ENCODE measurements around the gene RHOF. TPM values are rescaled to one million over a fixed set of nuclear protein-coding genes. Genes with fewer than 3 reads are reported as not detected.

Gene RHOF
- total RNA-seq, 1 donor from 2014 or later: 5.1 TPM

DNA sequence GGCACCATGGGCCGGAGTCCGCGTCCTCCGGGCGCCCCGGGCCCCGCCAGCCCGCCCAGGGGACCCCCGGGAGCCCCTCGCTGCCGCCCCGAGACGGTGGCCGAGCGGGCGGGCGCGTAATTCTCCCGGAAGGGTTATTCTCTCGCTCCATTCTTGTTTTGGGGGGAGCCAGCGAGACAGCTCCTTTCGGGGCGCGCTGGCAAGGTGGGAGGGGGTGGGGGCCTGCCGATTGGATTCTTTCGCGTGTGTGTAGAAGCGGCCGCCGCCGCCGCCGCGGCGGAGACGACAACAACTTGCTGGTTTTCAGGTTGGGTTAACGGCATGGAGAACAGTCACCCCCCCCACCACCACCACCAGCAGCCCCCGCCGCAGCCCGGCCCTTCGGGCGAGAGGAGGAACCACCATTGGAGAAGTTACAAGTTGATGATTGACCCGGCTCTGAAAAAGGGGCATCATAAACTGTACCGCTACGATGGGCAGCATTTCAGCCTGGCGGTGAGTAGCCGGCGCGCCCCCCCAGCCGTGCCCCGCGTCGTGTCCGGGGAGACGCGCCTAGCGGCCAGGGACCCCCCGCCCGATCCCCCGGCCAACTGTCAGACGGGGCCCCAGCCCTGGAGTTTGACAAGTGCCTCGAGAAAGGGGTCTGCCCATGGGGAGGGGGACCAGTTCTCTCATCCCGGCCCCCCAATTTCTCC, 11.1 kb upstream of the RHOF start:
- DNase-seq: no peak

DNA sequence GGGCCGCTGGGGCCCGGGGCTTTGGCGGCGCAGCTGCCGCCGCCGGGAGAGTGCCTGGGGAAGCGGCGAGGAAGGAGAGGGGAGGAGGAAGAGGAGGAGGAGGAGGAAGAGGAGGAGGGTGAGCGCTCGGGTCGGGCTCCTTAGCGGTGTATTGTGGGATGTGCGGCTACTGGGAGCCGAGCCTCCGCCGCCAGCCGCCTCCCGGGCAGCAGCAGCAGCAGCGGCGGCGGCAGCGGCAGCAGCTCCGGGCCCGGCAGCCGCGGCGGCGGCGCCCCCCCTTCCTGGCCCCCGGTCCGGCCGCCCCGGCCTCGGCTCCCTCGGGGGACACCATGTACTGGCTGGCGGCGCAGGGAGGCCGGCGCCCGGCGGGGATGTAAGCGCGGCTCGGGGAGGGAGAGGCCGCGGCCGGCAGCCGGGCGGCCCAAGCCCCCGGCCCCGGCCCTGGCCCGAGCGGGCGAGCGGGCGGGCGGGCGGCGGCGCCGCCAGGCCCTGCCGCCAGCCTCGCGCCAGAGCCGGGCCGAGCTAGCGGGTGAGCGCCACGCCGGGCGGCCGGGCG, 10.5 kb upstream of the RHOF start, which contains the start of gene SETD1B:
SETD1B (plus strand) TSS at position 149 of the 556 bp plus-strand sequence. CDS start 729 bp downstream, outside the sequence.
- peak; percentile 23 for DNase-seq

DNA sequence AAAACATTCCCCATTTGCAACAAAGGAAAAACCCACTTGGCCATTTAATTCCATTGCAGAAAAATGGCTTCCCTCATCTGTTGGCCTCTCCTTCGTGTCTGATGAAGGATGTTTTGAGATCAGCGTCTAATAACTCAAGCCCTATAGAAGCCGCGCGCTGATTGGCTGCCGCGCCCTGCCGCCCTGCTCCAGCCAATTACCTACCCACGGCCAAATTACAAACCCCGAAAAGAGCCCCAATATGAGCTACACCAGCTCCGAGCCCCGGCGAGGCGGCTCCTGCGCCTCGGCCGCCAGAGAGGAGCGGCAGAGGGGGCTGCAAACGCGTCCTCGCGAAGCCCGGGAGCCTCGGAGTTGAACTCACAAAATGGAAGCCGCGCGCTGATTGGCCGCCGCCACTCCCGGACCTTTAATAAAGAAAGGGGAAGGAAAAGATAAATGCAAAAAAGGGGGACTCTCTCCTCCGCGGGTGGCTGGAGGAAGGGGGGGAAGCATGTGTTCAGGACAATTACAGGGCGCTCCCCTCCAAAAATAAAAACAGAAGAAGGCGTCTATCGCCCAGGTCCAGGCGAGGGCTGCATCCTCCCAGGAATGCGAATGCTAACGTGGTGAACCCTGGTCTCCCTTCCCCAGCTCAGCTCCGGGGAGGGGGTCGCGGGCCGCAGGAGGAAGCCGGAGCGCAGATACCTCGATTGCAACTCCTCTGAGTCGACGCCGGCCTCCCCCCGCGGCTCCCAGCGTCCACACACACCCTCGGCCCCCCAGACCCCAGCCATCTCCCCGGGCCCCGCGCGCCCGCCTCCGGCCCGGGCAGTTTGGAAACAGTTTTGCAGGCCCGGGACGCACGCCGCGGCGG, 9.6 kb upstream of the RHOF start:
- DNase-seq: peak; percentile 98

DNA sequence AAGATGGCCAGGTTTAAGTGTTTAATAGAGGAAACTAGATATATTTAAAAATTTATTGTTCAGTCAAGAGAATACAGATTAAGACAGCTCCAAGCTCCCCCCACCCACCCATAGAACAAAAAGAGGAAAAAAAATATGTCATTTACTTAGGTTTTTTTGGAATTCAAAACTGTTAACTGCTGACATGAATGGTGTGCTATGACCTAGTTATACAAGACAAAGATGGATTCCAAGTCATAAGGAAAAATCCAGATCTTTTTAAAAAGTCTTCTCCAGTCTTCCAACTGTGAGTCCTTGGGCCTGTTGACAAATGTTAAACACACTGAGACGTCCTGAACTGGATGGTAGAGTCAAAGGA, 9.0 kb upstream of the RHOF start:
- DNase-seq: no peak

DNA sequence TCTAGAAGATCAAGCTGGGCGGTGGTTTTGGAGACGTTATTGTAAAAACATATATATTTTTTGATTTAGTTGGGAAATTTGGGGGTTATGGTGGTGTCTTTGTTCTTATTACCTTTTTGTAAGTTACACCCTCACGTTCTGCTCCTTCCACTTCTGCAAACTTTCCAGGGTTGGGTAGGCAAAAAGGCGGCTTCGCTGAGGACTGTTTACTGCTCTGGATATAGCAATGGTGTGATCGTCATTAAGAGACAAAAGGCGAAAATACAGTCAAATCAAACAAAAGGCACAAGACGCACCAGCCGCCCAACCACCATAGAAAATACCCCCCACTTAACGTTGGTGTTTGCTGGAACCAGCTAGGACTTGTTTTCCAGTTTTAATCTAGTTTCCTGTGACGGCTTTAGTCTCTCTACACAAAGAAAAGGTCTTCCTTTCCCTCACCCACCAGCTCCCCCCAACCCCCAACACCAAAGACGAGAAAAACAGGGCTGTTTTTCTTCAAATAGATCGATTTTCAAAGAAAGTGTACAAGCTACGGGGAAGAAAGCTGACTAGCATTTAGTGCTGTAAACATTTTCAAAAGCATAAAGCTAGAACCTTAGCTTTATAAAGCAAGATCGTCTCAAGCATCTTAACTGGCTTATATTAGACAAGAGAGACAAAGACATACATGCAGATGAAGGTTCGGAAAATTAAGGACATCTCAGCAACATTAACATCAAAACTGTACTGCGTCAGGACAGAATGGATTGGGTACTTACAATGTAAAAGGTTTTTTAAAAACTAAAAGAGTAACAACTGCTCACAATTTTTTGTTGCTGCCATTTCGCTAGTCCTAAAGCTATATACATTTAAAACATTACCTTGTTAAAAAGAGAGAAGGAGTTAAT, 8.4 kb upstream of the RHOF start:
- DNase-seq: peak; percentile 46

DNA sequence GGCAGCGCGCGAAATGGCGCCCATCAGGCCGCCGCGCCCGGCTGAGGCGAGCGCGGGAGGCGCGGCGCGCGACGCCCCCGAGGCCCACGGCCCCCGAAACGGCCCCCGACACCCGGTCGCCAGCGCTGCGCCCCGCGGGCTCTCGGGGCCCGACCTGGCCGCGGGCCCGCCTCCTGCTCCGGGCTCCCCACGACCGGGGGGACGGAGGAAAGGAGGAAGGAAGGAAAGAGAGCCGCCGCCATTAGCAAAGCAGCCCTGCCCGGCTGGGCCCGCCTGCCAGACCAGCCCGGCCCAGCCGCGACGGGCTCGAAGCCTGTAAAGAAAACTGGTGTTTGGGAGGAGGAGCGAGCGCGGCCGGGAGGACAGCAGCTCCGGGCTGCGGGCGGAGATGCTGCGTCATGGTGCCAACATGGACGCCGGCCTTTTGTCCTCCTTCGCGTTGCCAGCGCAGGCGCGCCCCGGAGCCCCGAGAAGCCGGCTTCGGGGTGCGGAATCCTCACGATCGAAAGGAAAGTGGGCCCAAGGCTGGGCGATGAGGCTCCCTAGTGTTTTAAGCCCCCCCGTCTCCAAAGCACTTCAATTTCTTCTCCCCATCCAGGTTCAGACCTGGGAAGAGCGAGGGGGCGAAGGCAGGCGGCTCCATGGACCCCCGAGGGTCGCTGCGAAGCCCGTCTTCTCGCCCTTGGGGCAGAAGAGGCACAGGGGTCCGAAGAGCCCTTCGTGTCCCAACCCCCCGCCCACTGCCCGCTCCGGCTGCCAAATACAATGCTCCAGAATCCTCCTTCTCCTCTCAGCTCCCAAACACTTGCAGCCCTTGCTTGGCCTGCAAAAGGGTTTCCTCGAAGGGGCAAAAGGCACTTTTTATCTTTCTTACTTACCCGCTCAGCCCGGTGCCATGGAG, 7.5 kb upstream of the RHOF start:
- DNase-seq: peak; percentile 36

DNA sequence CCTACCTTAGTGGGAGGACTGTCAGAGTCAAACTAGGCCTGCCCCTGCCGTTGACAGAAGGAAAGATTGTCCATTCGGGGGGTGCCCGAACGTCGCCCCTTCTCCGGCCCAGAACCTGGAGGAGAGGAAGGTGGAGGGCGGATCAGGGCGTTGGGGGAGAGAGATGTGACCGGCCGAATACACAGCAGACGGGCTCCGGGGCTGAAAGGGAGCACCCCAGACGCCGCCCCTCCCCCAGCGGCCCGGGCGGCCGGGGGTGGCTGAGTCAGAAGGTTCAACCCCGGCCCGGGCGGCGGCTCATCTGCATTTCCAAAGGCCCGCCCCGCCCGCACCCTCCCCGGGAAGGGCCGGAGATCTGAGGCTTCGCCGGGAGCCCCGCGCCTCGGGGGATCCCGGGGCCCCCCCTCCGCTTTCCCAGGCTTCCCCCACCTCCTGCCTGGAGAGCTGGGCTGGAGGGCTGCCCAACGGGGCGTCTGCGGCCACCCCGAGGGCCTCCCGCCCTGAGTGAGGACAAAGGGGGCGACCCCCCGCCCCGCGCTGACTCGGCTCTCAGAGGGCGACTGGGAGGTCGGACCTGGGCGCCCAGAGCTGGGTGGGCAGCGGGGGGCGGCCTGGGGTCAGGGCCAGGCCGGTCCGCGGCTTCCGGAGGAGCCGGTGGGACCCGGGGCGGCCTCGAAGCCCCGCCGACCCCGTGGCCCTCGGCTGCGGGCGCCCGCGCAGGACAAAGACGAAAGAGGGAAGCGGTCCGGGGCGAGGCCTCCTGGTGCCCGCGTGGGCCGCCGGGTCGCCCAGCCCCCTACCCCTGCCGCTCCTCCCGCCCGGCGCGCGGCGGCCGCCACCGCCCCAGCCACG, 6.6 kb upstream of the RHOF start:
- DNase-seq: peak; percentile 60

DNA sequence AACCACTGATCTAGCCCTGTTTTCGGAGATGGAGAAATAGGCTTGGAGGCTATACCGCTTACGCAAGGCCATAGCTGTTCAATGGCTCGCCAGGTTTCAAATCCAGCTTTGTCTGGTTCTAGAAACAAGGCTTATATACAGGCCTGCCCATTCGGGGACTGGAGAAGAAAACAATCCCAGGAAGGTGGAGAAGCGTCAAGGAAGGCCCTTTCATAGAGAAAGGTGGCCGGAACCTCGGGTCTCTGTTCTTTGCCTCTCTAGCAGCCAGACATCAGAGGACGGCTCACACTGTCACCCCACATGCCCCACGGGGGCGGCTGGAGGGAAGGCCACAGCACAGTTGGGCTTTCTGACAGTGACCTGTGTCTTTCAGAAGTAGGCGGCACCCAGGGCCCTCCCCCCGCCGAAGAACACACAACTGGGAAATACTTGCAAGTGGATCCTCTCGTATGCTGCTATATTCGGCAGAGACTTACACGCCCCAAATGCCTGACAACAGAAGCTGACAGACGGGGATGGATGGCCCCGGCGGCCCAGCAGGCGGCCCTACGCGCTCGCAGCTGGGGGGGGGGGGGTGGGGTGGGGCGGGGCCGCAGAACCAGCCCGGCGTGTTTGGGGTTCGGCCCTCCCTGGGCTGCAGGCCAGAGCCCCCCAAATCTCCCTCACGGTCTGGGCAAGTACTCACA, 5.8 kb upstream of the RHOF start:
- DNase-seq: peak; percentile 77

DNA sequence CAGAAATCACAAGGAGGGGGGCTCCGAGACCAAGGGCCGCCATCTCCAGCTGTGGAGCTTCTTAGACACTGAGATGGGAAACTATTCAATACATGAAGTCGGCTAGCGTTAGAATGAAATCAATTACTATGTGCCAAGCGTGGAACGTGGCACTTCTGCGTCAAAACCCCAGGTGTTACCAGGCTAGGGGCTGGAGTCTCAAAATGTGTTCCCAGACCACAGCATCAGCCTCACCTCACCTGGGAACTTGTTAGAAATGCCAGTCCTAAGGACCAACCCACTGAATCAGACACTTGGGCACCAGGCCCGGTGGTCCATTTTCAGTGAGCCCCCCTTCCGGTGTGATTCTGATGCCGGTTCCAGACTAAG, 5.3 kb upstream of the RHOF start:
- DNase-seq: no peak

DNA sequence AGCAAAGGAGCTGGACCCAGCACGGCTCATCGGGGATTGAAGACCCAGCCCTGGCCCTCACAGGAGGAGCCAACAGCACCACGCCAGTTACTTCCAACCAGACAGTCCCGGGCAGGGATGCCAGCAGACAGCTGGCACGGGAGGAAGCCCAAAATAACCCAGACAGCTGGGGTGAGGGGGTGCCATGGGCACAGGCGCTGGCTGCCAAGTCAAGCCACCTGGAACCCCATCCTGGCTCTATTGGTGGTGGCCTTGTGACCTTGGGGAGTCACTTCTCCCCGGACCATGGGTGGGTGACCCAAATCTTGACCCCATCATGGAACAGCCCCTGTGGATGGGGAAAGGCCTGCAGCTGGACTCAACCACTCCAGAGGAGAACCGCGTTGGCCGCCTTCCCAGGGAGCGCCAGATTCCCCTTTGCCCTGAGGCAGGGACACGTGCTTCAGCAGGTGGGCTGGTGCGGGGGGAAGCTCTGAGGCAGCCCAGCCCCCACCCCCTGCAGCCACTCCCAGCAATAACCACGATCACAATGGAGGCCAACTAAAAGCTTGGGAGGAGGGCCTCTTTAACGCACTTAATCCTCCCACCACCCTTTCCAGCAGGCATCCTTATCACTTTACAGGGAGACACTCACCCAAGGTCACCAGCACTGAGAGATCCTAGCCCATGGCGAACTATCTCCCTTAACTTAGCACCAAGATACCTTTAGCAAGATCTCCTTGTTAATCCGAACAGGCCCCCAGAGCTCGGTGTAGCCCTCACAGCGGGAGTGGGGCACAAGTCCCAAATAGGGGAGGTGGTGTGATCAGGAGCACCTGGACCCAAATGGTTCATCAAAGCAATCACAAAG, 4.7 kb upstream of the RHOF start:
- no peak for DNase-seq

DNA sequence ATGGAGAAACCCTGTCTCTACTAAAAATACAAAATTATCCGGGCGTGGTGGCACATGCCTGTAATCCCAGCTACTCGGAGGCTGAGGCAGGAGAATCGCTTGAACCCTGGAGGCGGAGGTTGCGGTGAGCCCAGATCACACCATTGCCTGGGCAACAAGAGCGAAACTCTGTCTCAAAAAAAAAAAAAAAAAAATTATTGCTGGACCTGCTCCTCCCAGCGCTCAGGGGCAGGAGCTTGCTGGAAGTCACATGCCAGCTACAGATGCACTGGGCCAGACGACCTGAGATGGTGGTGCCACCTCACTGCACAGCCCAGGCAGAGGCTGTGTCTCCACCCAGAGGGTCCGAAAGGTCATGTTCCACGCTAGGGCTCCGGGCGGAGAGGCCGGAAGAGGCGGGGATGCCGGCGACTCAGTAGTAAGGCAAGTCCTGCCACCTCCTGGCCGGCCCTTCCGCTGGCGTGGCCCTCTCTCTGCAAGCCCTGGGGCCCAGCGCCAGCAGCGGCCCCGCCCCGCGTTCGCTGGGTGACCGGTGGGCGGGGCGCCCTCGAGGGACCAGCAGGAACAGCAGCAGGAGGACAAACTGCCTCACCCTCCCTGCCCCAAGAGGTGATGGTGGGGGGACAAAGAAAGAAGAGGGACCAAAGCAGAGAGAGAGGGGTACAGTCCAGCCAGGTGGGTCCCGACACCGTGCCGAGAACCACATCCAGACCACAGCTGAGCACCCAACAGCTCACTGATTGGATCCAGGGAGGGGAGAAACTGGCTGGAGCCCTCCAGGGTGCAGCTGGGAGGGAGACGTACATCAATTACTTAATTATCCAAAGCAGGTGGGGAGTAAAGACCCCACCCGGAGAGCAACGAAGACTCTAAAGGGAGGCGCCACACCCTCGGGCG, 3.6 kb upstream of the RHOF start:
- DNase-seq: peak; percentile 36

DNA sequence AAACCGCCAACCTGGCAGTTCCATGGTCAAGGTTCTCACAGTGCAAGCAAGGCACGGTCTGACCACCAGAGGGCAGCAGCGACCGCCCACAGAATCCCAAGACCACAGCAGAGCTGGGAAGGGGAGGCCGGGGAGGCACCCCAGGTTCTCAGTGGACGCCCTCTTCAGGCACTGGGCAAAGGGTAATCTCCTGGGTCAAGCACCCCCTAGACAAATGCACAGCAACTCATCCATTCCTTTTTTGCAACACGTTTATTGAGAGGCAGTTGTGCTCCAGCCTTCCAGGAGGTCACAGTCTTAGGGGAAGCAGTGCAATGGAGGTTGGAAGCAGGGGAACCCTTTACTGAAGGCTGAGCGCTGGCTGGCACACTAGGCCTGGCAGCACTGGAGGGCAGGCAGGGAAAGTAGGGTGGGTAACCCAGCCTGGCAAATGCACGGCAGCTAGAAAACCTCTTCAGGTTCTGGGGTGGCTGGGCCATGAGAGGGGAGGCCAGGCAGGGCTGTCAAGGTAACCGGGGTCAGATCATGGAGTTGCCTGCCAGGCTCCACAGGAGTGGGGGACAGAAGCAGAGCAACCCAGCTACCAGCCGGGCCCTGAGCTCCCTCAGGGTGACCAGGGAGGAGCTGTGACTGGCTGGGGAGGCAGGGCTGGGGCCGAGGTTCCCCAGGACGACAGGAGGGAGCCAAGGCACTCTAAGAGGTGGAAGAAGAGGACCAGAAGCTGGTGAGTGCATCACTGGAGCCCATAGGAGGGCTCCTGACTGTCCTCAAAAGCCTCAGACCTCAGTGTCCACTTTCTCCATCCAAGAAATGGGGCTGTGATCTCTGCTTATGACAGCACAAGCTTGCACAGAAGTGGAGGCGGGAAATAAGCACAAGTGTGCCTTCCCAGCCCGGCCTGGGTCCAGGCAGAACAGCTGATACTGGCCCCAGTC, 1.8 kb upstream of the RHOF start:
- DNase-seq: peak; percentile 67

DNA sequence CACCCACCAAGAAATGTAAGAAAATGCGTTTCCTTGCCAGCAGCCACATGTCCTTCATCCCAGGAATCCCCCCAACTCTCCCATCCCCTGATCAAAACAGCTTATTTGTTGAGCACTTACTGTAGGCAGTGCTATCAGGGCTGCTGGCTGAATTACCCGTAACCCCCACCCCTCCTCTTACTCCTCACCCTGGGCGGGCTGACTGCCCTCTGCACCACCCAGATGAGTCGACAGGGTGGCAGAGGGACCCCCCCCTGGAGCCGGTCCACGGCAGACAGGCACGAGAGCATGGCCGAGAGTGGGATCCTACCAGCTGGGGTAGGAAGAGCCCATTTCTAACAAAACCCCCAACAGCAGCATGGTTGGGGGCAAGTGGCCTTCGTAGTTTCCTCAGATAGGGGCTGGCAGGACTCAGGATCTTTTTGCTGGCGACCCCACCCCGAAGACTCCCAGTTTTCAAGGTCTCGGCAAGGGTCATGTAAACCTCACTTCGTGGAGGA, 1.1 kb upstream of the RHOF start:
- no peak for DNase-seq

DNA sequence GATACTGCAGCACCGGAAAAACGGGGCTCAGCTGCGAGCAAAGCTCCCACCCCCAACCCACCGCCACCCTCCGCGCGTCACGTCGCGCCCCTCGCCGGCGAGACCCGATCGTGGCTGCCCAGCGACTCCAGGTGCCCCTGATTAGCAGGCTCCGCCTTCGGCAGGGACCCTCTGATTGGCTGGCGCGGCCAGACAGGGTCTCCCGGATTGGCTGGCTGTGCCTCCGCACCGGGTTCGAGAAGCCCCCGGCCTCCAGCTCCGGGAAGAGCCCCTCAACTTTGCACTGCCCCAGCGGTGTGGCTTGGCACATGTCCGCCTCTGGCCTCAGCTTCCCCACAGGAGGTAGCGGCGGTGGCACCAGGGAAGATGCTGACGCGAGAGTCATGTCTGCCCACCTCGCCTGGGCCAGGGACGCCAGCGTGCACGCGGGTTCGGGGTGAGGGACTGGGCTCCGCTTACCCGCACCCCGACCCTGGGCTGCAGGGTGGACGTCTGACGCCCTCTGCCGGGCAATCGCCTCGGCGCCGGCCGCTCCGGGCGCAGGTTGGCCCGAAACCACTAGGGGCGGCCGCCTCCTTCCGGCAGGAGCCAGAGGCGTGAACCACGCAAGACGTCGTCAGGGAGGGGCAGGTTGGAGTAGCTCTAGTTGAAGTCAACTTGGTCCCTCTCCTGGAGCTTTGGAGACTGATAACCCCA, 498 bp upstream of the RHOF start:
- DNase-seq: peak; percentile 92

DNA sequence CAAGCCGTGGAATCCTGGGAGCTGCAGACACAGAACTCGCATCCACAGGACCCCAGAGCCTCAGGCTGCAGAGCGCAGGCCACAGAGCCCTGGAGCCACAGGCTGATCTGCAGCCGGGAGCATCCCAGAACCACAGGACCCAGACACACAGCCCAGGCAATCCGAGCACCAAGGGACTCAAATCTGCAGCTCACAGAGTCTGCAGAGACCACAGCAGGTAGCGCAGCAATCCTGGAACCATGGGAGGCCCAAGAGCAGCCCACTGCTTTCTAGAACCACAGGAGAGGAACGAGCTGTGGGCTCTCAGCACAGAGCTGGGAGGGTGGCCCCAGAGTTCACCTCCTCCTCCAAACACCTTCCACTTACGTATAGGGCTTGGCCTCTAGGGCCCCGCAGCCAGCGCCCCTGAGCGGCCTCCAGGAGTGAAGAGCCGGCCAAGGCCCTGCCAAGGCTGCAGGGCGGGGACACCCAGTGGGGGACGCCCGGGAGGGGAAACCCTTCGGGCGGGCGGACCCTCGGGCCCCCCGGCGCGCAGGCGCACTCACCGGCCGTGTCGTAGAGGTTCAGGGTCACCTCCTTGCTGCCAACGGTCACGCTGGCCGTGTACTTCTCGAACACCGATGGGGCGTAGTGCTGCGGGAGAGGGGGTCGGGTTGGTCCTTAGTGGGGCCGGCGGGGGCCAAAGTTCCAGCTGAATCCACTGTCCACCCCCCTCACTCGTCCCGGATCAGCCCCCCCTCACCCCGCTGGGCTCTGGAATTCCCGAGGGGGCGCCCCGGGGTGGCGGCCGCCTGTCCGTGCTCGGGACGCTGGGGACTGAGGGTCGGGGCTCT, 665 bp downstream of the RHOF start:
- no peak for DNase-seq

All from skin of body (tissue), 2 donors.